SJSA1 (cell line): Measurements from ENCODE around the gene IFNK. TPM values are rescaled to one million over a fixed set of nuclear protein-coding genes. Genes with fewer than 3 reads are reported as not detected.

ENCODE experiments used
- total RNA-seq: library from RNA; depleted of rRNA; stranded (reverse); fragments of >200 nt; shearing (Covaris generic); gene quantifications from 2 replicates; pipeline ENCODE4 v1.2.3, GENCODE V29; 2014; rRNA removed

IFNK gene
- total RNA-seq, 1 experiment from 2014 or later = not detected

Other genes starting within 250 kb of the IFNK start
- not detected in 2 replicates for gene EQTN, start 227.1 kb upstream of the IFNK start, total RNA-seq
- not detected in 2 replicates for gene MOB3B, start 5.5 kb downstream of the IFNK start, total RNA-seq
- 5.8 and 7.7 TPM in 2 replicates for gene C9orf72, start 49.2 kb downstream of the IFNK start, total RNA-seq